ENCODE data around the gene MATN3.

The MATN3 gene

DNA sequence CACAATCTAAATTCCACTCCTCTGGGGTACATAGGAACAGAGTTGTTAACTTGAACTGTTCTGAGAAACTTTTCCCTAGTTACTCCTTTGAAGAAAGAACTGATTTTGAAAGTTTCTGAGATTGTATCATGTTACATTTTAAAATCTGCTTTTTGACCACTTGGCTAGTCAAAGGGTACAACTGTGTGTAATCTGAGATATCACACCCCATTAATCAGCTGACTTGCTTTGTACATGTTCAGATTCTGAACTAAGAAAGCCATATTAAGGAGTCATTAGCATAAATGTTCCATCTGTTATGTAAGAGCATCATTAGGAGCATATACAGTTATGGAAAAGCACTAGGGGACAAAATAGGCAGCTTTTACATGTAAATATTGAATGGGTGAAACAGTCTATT lies 18.7 kb downstream of the MATN3 start:
- DNase-seq = no peak

DNA sequence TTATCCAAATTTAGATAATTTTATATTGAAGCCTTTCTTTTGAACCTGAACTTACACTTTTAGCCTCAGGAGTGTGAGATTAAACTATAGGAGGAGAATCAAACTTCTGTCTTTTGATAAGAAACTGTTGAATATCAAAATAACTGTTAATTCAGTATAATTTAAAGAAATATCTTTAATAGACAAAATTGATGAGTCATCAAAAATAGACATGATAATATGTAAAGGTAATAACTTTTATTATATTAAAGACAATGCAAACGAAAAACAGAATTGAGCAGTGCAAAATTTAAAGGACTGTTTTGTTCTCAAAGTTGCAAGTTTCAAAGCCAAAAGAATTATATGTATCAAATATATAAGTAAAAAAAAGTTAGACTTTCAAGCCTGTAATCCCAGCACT lies 20.6 kb downstream of the MATN3 start:
- no peak for DNase-seq

GRCh38 chr2:19990416-19990728 lies 22.1 kb downstream of the MATN3 start:
- no peak for DNase-seq

GRCh38 chr2:19989667-19990415 lies 22.6 kb downstream of the MATN3 start, which contains the start of gene WDR35:
Gene WDR35 (minus strand): TSS chr2:19990105. CDS start chr2:19990015, 90 bp downstream.
- no peak for DNase-seq

DNA sequence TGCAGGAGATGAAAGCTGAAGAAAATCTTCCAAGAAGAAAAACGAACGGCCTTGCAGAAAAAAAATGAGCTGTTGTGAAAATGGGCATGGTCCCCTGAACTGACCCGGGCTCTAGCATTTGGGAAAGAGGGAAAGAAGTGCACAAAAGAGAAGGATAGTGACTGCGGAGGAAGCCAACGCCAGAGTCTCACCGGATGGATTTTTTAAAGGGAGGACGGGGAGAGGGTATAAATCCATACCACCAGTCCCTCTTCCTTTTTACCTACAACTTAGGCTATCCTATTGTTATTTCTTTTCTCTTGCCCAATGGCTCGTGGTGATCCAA lies 23.2 kb downstream of the MATN3 start:
- no peak for DNase-seq

DNA sequence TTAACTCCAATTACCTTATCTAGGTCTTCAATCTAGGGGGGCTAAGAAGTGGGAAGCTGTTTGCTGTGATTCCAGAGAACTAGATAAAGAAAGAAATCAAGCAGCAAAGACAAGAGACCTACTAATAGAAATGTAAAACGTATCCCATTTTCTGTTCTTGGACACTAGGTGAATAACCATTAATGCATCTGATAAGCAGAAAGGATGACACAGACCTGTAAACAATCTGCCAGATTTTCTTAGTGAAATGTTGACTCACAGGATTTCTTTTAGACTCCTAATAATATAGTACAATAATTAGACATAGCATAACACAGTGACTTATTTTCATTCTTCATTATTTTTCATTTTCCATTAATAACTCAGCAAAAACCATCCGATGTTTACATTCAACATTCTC lies 23.9 kb downstream of the MATN3 start:
- no peak for DNase-seq

GRCh38 chr2:19987936-19988335 lies 24.5 kb downstream of the MATN3 start:
- no peak for DNase-seq

DNA sequence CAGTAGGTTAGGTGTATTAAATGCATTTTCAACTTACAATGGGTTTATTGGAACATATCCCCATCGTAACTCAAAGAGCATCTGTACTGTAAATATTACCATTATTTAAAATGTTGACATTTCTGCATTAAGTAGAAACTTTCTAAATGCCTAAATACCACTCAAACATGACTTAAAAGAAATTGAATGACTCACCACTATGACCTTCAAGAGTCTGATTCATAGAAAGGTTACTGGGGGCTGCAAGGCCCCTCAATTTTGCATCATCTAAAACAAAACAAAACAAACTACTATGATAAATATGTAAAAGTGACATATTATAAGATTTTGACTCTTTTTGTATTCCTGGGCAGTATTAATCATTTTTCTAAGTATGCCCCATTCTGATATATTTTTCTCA lies 30.2 kb downstream of the MATN3 start:
- no peak for DNase-seq

GRCh38 chr2:19979932-19980331 lies 32.5 kb downstream of the MATN3 start:
- DNase-seq = no peak

- no peak for DNase-seq
These were observed 39.0 kb downstream of the MATN3 start for GRCh38 chr2:19973466-19973865.

GRCh38 chr2:19971691-19972090 lies 40.8 kb downstream of the MATN3 start:
- no peak for DNase-seq

- DNase-seq = no peak
These were observed 49.1 kb downstream of the MATN3 start for GRCh38 chr2:19963386-19963785.

GRCh38 chr2:19955544-19956422 lies 56.7 kb downstream of the MATN3 start:
- no peak for DNase-seq

DNA sequence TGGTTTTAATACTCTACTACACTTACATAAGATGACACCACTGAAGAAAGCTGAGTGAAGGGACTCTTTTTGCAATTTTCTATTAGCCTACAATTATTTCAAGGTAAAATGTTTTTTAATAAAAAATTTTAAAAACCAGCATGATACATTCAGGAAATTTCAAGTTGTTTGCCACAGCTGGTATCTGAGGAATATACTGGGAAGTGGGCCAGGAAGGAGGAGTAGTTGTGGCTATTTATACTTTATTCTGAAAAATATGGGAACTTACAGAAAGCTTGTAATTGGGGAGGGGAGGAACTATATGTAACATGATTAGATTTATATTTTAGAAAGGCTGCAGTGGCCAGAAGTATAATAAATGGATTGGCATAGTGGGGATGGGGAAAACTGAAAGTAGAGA lies 63.4 kb downstream of the MATN3 start:
- DNase-seq = no peak

- DNase-seq = no peak
These were observed 65.1 kb downstream of the MATN3 start for GRCh38 chr2:19947184-19947940.

DNA sequence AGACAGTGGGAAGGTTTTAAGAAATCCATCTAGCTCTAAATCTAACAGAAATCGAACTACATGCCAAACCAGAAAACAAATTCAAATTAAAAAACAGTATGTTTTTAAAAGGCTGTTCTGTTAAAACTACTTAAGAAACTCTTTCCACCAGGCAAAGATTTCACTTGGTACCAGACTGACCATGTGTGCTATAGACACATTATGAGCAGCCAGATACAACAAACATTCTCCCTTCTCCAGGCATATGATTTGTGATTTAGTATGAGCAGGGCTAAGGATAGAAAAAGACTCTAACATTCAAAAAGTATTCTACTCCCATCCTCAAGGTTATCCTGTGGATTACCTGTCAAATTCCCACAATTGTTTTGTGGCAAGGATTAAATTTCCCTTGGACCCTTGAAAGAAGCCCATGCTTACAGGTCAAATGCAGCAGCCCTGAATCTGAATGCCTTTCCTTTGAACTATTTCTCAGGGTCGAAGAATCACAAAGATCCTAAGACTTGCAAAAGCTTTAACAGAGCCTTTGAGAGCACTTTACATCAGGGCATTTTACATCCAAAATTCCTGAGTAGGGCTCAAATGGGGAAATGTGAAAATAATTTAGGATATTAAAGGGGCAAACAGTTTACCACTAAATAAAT lies 68.1 kb downstream of the MATN3 start:
- no peak for DNase-seq

GRCh38 chr2:19943189-19943588 lies 69.3 kb downstream of the MATN3 start:
- no peak for DNase-seq

DNA sequence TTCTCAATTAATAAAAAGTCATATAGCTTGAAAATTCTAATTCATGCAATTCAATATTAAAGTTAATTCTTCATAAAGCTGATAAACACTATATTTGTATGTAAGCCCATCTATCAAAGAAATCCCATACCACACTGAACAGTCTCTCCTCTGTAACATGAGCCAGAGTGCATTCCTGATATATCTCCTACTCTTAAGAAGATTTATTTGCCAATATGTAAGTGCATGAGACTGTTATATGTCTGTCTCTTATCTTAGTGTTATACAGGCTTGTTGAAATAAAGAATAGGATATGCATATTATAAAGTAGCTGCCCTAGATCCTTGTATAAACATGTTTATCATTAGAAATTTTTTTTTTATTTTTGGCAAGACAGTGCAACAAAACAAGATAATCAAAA lies 70.3 kb downstream of the MATN3 start:
- DNase-seq = no peak

Data from cortex of kidney (tissue), 1 donor.